Panc1 (cell line): Measurements from ENCODE around the gene BRCA1.

Experiments used
- POLR2AphosphoS5 ChIP-seq: IDR thresholded peaks from 2 replicates; pipeline ENCODE4 v1.6.1; 2012; ENCODE audit warnings: mild to moderate bottlenecking, low read depth, low read length, moderate library complexity
- SIN3A ChIP-seq: IDR thresholded peaks from 2 replicates; pipeline ENCODE4 v1.6.1; 2012; ENCODE audit warnings: low read depth, mild to moderate bottlenecking, low read length, moderate library complexity, borderline replicate concordance; ENCODE audit not compliant: insufficient read depth
- TCF7L2 ChIP-seq: IDR thresholded peaks from 2 replicates; pipeline ENCODE4 v1.6.1; 2011; ENCODE audit warnings: mild to moderate bottlenecking, low read depth, low read length, inconsistent platforms
- TF ChIP-seq, protein P1 (sequence below): fragments of 450-650 bp; IDR thresholded peaks from 2 replicates; pipeline ENCODE4 v1.5.1; 2017; ENCODE audit warnings: mild to moderate bottlenecking
- TF ChIP-seq, protein P2 (sequence below), 2 experiments: IDR thresholded peaks; 2 replicates each; pipeline ENCODE4 v1.6.1; 2011 to 2012; ENCODE audit warnings: low read depth in 2 of 2, control low read depth in 1 of 2, low read length in 1 of 2, mild to moderate bottlenecking in 1 of 2, moderate library complexity in 1 of 2; ENCODE audit not compliant: insufficient read depth in 1 of 2

DNA sequence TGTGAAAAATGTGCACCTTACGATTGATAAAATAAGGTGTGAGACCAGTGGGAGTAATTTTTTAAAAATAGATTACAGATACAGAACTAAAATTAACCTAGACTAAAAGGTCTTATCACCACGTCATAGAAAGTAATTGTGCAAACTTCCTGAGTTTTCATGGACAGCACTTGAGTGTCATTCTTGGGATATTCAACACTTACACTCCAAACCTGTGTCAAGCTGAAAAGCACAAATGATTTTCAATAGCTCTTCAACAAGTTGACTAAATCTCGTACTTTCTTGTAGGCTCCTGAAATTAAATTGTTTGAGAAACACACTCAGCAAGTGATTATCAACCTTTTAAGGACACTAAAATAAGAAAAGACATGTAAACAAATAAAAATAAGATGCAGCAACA, 20.5 kb downstream of the BRCA1 start:
- TF ChIP-seq, protein P1, sequence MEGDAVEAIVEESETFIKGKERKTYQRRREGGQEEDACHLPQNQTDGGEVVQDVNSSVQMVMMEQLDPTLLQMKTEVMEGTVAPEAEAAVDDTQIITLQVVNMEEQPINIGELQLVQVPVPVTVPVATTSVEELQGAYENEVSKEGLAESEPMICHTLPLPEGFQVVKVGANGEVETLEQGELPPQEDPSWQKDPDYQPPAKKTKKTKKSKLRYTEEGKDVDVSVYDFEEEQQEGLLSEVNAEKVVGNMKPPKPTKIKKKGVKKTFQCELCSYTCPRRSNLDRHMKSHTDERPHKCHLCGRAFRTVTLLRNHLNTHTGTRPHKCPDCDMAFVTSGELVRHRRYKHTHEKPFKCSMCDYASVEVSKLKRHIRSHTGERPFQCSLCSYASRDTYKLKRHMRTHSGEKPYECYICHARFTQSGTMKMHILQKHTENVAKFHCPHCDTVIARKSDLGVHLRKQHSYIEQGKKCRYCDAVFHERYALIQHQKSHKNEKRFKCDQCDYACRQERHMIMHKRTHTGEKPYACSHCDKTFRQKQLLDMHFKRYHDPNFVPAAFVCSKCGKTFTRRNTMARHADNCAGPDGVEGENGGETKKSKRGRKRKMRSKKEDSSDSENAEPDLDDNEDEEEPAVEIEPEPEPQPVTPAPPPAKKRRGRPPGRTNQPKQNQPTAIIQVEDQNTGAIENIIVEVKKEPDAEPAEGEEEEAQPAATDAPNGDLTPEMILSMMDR, result no peak
- TF ChIP-seq SIN3A (no peak), POLR2AphosphoS5 (no peak), TCF7L2 (no peak)
- TF ChIP-seq, protein P2, sequence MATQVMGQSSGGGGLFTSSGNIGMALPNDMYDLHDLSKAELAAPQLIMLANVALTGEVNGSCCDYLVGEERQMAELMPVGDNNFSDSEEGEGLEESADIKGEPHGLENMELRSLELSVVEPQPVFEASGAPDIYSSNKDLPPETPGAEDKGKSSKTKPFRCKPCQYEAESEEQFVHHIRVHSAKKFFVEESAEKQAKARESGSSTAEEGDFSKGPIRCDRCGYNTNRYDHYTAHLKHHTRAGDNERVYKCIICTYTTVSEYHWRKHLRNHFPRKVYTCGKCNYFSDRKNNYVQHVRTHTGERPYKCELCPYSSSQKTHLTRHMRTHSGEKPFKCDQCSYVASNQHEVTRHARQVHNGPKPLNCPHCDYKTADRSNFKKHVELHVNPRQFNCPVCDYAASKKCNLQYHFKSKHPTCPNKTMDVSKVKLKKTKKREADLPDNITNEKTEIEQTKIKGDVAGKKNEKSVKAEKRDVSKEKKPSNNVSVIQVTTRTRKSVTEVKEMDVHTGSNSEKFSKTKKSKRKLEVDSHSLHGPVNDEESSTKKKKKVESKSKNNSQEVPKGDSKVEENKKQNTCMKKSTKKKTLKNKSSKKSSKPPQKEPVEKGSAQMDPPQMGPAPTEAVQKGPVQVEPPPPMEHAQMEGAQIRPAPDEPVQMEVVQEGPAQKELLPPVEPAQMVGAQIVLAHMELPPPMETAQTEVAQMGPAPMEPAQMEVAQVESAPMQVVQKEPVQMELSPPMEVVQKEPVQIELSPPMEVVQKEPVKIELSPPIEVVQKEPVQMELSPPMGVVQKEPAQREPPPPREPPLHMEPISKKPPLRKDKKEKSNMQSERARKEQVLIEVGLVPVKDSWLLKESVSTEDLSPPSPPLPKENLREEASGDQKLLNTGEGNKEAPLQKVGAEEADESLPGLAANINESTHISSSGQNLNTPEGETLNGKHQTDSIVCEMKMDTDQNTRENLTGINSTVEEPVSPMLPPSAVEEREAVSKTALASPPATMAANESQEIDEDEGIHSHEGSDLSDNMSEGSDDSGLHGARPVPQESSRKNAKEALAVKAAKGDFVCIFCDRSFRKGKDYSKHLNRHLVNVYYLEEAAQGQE (IDR thresholded peaks at IDR 0.05; ENCODE audit: insufficient read depth in 1 of 2, low read depth in 2 of 2, low read length in 1 of 2), result no peak
